ENCODE results near the gene SLIT3. TPM values are rescaled to one million over a fixed set of nuclear protein-coding genes. Genes with fewer than 3 reads are reported as not detected.

Gene SLIT3
- total RNA-seq, 1 donor from 2014 or later, result 16.6 TPM

DNA sequence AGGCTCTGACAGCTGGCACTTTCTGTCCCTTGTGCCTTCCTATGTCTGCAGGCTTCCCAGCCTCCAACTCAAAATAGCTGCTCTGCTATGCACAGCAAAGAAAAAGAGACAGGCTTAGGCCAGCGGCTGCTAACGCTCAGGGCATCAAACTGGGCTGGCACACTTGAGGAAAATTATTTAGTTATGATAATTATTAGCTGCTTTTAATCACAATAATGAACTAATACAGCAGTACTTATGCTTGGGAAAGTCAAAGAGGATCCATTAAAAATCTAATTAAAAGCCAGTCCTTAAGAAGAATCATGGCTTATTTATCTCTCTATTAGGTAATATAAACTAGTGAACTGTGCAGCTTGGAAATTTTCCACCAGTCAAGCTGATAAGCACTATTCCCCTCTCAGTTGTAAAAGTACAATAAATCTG lies 233.2 kb downstream of the SLIT3 start:
- intact Hi-C loops (cut with DNase I), result no loop called here
- DNase-seq (ENCODE audit: low spot score), result no peak

DNA sequence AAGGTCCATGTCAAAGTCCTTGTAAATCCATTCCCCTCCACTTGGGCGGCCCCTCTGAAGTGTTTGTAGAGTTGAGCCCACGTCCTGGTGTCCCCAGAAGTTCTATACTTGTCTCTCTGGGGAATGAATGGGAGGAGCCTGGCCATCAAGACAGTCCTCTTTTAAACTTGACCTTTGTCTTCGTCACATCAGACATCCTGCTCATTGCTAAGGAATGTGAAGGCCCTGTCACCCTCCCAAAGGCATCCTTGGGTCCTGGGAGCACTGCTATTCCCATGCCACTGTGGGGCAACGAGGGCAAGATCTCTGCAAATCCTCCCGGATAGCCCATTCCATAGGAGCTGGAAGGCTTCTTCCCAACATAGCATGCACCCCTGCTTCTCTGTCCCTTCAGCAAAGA lies 235.5 kb downstream of the SLIT3 start:
- no peak for DNase-seq (ENCODE audit: low spot score)
- intact Hi-C loops (cut with DNase I), result no loop called here

DNA sequence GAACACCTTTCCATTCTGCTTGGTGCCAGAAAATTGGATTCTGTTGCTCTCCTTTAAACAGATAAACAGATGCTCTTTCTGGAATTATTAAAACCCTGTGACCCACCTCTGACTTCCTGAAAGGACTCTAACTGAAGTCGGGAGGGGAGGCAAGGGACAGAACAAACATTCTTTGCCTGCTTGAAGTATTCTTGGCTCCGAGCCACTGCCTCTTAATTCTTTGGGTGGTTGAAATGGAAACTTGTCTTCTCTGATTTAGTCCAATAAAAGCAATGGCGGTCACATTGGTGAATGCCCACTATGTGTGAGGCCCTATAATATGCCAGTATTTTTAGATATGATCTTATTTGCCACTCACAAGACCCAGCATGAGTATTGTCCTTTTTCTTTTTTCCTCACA lies 236.8 kb downstream of the SLIT3 start:
- intact Hi-C loops (cut with DNase I), result no loop called here
- DNase-seq (ENCODE audit: low spot score), result no peak

DNA sequence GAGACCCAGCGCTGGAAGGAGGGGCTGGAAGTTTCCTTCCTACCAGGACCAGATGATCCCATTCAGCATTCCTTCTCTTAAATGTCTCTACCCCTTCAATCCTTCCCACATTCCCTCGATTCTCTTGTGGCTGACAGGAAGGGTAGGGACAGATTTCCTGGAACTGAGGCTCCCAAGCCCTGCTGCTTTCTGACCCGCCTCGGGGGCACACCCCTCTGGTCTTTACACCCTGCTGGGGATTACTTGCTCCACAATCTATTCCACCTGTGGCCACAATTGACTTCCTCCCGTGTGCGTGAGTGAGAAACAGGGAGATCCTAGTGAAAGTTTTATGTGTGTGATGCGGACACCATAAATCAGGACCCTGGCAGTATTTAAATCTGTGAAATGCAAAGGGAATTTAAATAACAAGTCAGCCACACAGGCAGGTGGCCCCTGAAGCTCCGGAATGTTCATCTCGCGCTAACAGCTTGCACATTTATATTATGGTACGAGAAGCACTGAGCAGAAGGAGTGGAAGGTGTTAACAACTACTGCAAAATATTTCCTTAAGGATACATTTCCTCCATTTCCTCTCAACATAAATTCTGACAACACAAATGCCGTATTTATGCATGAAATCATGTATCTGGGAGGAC lies 237.5 kb downstream of the SLIT3 start:
- no peak for DNase-seq (ENCODE audit: low spot score)
- intact Hi-C loops (cut with DNase I), result no loop called here

DNA sequence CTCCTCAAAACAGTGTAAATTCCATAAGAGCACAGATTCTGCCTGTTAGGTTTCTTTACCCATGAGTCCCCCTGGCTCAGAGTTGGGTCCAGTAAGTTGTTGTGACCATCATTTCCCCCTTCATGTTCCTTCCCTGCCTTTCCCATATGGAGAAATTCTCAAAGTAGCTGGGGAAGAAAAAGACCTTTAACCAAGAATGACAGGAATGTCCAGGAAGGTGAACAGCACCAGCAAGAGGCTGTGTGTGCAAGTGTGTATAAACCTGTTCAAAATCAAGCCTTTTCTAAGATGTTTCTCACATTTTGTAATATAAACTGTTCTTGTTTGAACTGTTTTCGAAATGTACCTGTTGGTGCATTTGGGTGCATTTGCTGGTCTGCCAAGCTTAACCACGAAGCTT lies 238.2 kb downstream of the SLIT3 start:
- intact Hi-C loops (cut with DNase I), result no loop called here
- DNase-seq (ENCODE audit: low spot score), result no peak

DNA sequence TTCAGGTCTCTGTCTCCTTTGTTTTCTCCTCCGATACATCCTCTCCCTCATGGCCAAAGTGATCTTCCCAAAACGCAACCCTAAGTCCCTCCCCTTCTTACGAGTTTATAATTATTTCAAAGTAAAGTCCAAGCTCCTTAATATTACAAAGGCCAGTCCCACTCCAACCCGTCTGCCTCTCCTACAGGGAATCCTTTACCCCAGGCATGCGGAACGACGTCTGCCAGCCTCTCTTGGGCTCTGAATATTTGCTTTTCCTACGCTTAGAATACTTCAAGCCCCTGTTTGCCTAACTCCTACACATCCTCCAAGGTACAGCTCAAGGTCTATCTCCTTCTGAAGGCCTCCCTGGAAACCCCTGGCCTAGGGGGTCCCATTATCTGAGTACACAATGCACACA lies 246.4 kb downstream of the SLIT3 start:
- no peak for DNase-seq (ENCODE audit: low spot score)
- intact Hi-C loops (cut with DNase I), result no loop called here

DNA sequence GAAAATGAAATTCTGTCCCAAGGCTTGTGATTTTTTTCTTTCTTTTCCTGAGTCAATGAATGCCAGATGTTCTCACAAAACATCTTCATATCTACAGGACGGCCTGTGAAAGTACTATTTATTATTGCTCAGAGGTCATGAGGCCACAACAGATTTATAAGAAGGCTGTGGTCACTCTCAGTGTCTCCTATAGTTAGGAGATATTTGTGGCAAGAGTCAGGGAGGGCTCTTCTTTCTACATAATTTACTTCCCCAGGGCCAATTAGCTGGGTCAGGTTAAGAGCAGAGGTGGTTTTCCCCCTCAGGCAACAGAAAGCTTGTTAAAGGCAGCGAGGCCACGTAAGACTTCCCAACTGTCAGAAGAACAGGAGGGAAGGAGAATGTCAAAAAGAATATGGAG lies 248.7 kb downstream of the SLIT3 start:
- DNase-seq (ENCODE audit: low spot score), result no peak
- intact Hi-C loops (cut with DNase I), result no loop called here

DNA sequence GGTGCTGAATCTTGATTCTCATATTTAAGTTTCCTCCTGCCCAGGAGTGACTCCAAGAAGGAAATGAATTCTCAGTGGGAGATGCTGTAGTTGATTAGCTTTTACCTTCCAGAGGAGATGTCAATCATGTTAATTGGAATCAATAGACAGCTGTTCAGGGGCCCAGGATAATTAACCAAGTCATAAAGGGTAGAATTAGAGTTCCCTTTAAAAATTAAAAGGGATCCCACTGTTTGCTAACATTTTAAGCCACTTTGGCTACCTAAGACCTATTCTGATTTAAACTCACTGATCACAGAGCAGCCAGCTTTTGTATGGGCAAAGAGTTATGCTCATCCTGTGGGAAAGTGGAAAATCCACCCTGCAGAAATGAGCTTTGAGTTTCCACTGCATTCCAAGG lies 249.6 kb downstream of the SLIT3 start:
- intact Hi-C loops (cut with DNase I), result no loop called here
- DNase-seq (ENCODE audit: low spot score), result no peak

DNA sequence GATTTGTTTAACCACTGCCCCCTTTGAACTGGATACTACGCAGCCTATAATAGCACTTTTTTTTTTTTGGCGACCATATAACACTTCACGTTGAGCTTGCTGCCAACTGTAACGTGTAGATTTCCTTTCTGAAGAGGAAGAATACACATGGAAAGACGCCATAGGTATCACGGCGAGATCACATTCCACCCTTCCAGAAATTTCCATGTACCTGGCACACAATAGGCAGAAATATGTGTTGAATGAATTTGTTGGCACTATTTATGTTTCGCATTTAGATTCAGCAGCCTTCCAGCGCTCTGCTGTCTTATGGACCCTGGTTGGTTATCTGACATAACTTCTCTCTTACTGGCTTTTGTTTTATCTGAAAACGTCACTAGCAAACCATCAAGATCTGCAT lies 250.3 kb downstream of the SLIT3 start:
- no peak for DNase-seq (ENCODE audit: low spot score)
- intact Hi-C loops (cut with DNase I), result no loop called here

DNA sequence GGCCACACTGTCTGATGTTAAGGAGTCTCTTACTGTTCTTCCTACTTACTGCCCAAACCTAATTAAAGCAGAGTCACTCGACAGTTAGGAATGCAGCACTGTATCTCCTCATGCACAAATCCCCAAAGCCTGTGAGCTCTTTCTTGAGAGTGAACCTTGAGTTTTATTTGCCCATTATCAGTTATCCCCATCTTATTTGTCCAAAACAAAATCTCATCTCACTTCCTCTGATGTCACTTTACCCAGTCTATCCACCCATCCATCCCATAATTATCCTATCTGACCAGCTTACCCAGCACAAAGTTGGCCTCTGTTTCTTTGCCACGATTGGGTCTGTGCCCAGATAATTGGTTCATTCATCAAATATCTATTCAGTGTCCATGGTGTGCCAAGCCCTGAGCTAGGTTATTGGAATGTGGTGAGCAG lies 250.8 kb downstream of the SLIT3 start:
- intact Hi-C loops (cut with DNase I), result no loop called here

DNA sequence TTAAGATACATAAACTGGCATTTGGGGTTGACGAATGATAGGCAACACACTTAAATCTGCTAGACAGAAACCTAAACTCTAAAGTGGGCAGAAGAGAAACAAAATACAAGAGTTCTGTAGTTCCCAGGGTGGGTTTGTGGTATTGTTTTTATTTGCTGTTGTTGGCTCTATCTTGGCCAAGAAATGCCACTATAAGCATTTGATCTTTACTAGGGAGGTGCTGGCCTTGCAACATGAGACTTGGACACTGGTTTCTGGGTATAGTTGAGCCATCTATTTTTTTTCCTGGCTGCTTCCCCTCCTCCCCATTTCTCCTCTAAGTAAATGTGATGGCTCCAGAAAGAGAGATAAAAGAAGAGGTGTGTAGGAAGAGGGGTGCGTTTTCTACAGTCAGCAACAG lies 251.2 kb downstream of the SLIT3 start:
- intact Hi-C loops (cut with DNase I), result no loop called here
- no peak for DNase-seq (ENCODE audit: low spot score)

More for the DNA sequence above, 250.8 kb downstream of the SLIT3 start:
- no peak for DNase-seq (ENCODE audit: low spot score)

DNA sequence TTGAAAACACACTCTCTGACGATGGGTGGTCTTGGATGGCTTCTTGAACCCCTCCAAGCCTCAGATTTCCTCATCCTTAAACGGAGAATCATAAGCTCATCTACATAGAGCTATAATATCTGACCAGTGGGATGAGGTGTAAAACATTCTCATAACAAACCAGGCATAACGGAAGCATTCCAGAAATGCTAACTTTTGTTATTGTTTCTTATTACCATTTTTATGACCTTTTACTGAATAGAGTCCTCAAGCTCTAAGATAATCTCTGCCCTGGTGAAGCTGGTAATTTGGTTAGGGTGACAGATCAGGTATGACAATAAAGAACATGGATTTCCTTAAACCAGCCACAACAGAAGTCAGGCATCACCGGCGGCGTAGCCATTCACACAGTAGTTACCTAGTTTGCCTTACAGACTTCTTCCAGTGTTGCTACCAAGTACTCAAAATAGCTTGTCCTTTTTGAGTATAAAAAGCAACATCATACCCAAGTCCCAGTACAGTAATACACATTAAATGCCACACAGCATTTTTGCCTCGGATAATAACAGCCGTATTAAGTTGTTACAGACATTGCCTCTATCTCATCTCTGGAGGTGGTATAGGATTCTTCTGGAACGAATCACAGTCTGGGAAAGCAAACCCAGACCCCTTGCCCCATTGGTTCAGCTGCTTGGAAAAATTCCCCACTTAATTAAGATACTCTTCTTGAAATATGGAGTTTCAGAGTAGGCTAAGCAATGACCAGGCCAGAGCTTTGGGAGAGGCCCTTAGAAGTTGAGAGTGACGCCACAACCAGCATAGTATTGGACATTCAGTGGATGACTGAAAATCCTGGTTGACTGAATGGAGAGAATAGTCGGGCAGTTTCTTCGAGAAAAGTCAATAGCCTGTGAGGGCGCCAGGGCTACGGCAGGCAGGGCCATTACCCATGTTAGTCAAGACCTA lies 252.5 kb downstream of the SLIT3 start:
- intact Hi-C loops (cut with DNase I), result no loop called here

DNA sequence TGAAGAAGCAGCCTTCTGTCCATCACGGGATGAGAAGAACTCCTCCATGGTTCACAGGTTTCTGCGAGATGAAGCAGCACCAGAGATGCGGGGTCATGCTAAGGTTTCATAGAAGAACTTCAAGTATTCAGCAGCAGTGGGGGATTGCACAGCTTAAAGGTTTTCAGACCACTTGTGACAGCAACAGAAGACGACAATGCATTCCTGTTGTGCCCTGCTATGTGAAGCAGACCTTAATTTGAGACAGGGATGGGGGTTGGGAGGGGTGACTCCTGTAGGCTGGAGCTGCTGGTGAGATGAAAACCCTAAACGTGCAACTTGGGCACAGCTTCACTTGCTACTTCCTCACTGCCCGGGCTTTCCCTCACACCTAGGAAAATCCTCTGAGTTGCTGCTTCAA lies 256.0 kb downstream of the SLIT3 start:
- DNase-seq (ENCODE audit: low spot score), result no peak
- intact Hi-C loops (cut with DNase I), result no loop called here

More for the DNA sequence above, 252.5 kb downstream of the SLIT3 start:
- DNase-seq (ENCODE audit: low spot score), result no peak

DNA sequence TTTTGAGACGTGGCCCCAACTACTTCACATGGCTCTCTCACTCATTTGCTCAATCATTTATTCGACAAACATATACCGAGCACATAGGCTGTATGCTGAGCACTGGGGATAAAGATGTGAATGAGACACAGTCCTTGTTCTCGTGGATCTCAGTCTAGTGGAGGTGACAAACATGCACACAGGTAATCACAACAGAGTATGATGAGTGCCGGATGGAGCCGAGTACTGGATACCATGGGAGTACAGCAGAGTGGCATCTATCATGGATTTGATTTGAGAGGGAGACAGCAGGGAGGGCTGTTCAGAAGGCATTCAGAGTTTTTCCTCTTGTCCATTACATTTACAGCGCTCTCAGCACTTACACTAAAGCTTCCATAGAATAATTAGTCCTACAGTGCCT lies 259.8 kb downstream of the SLIT3 start:
- no peak for DNase-seq (ENCODE audit: low spot score)
- intact Hi-C loops (cut with DNase I), result no loop called here

DNA sequence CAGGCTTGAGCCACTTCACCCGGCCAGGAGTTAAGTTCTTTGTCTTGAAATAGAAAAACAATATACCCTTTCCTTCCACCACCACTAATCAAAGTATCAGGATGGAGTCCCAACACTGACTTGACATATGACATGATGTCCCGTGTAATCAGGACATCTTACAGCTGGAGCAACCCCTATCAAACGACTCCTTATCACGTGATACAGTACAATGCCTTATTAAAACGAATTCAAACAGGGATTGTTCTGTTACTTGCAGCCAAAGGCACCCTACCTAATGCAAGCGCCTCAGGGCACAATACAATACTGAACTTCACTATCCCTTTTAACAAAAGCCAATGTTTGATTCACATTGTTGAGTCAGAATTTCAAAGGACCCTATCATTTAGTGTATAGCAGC lies 261.3 kb downstream of the SLIT3 start:
- DNase-seq (ENCODE audit: low spot score), result no peak
- intact Hi-C loops (cut with DNase I), result no loop called here

DNA sequence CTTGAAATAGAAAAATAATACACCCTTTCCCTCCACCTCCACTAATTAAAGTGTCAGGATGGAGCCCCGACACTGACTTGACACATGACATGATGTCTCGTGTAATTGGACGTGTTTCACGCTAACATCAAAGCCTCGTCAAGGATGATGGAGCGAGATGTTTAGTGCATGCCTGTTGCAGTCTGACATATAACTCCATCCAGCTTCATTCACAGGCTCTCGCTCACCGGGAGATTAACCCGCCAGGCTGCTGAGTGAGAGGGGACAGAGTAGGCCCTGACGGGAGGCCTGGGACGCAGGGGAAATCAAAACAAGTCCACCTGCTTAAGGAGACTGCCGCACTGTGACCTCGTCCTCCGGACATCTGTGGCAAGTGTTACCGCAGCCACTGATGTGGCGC lies 263.5 kb downstream of the SLIT3 start:
- intact Hi-C loops (cut with DNase I), result no loop called here
- no peak for DNase-seq (ENCODE audit: low spot score)

DNA sequence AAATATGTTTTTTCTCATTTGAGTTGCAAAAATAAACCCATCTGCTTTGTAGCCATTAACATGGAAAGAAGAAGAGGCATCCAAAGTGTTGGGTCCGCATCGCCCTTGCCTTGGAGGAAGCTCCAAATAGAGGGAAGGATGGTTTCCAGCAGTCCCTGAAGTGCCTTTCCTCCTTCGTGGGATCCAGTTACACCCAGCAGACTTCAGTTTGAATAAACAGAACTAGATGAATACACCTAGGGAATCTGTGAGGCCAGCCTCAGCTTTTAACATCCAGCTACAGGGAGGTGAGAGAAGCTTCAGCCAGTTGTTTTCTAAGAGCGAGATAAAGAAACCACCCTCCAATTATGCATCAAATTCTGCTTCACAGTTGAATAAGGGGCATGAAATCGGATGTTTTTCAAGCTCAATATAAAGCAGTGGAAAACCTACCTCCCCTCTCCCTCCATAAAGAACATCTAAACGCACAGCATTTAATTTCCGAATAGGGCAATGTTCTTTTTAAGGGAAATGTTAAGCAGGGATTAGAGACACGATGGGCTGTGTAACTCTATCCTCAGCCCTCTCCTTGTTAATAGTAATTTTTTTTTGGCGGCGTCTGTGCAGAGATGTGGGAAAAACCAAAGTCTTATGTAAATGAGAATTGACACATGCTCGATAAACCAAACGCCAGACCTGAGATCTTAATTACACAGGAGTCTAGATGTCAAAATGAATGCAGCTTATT lies 264.7 kb downstream of the SLIT3 start:
- intact Hi-C loops (cut with DNase I), result no loop called here
- DNase-seq (ENCODE audit: low spot score), result no peak

DNA sequence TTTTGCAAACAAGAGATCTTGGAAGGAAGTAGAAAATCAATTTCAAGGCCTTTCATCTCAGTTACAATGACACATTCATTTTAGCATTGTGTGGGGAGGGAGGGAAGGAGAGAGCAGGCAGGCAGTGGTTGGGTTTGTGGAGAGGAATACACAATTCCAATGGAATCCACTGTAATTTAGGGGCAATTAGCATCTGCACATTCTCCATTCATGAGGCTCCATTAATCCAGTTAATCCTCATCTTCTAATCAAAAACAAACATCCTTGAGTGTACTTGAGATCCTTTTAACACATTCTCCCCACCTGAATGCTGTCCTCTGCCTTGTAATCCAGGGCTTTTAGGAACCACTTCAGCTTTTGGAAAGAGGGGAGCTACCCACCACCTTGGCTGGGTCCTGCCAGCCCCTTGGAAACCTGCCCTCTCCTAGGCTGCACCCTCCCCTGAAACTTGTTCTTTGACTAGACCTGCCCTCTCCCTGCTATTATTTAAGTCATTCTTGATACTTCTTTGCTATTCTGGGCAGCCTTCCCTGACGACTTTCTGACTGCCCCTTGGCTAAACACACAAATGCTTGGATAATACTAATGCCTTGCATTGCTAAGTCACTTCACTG lies 271.2 kb downstream of the SLIT3 start:
- intact Hi-C loops (cut with DNase I), result no loop called here
- DNase-seq (ENCODE audit: low spot score), result no peak

DNA sequence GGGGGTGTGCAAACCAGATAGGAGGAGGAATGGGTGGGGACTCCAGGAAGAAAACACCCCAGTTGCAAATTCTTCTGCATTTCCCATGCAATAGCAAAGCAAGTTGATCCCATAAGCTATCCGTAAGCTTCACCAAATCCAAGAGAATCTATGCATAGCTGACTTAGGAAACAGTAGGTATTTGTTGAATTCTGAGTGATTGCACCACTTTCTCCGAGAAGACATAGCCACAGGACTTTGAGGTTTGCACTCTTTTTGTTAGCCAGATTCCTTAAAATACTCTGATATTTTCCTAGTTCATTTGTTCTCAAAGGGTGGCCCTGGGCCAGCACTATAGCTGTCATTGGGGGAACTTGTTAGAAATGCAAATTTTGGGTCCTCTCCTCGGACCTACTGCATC lies 271.9 kb downstream of the SLIT3 start:
- DNase-seq (ENCODE audit: low spot score), result no peak
- intact Hi-C loops (cut with DNase I), result no loop called here

DNA sequence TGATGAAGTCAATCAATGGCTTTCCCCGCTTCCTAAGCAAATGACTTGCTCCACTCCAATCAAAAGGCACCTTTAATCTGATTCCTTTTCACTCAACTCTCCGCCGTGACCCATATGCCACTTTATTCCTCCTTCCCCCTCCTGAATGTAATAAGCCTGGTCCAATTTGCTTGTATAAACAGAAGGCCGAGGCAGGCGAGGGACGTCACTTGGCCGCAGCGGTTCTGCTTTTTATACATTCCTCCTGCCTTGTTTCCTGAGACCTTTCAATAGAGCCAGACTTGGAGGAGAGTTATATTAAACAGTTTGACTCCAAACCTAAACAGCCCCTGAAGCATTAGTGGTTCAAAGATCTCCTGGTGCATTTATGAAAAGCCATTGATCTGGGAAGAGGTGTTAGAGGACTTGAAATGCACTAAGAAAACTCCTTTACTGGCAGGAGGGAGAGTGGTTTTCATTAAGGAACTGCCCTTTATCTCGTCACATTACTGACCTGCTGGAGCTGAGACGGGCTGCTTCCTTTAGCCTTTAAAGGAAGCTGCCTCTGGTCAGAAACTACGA lies 273.4 kb downstream of the SLIT3 start:
- no peak for DNase-seq (ENCODE audit: low spot score)
- intact Hi-C loops (cut with DNase I), result no loop called here

Measured in cardiac septum (tissue), 1 donor.